ENCODE data around the gene TSPAN11.

TSPAN11 gene

GRCh38 chr12:30976206-30976605 is 49.7 kb downstream of the TSPAN11 start:
- DNase-seq, result no peak
- TF ChIP-seq CTCF (IDR thresholded peaks at IDR 0.05; ENCODE audit: low read depth, low read length), result no peak
- no peaks in the 10 kb centered on the region; the same call in none of the 2 replicates for H3K27me3 ChIP-seq

GRCh38 chr12:30977124-30977523 is 50.6 kb downstream of the TSPAN11 start:
- no peak for TF ChIP-seq CTCF (IDR thresholded peaks at IDR 0.05; ENCODE audit: low read depth, low read length)
- no peaks in the 10 kb centered on the region; the same call in none of the 2 replicates for H3K27me3 ChIP-seq
- no peaks in the 10 kb centered on the region for H3K4me1 ChIP-seq

More at GRCh38 chr12:30976206-30976605, 49.7 kb downstream of the TSPAN11 start:
- H3K36me3 ChIP-seq, result no peaks in the 10 kb centered on the region
- no peak overlapping the region for H3K4me3 ChIP-seq (ENCODE audit: low read depth, low read length)
- no peaks in the 10 kb centered on the region for H3K9me3 ChIP-seq
- H3K4me1 ChIP-seq, result no peaks in the 10 kb centered on the region

GRCh38 chr12:30977537-30978349 is 51.2 kb downstream of the TSPAN11 start:
- DNase-seq, result no peak
- Histone ChIP-seq H3K27me3 (no peaks in the 10 kb centered on the region; the same call in none of the 2 replicates), H3K9me3 (no peaks in the 10 kb centered on the region), H3K36me3 (no peaks in the 10 kb centered on the region), H3K4me3 (ENCODE audit: low read depth, low read length) (no peak overlapping the region), H3K4me1 (no peaks in the 10 kb centered on the region)
- TF ChIP-seq CTCF (IDR thresholded peaks at IDR 0.05; ENCODE audit: low read depth, low read length), result no peak

More at GRCh38 chr12:30977124-30977523, 50.6 kb downstream of the TSPAN11 start:
- Histone ChIP-seq H3K9me3 (no peaks in the 10 kb centered on the region), H3K36me3 (no peaks in the 10 kb centered on the region), H3K4me3 (ENCODE audit: low read depth, low read length) (no peak overlapping the region)
- no peak for DNase-seq

GRCh38 chr12:30978639-30979038 is 52.1 kb downstream of the TSPAN11 start:
- no peak for DNase-seq
- no peak for TF ChIP-seq CTCF (IDR thresholded peaks at IDR 0.05; ENCODE audit: low read depth, low read length)
- Histone ChIP-seq H3K36me3 (no peaks in the 10 kb centered on the region), H3K4me1 (no peaks in the 10 kb centered on the region), H3K9me3 (no peaks in the 10 kb centered on the region), H3K4me3 (ENCODE audit: low read depth, low read length) (no peak overlapping the region), H3K27me3 (no peaks in the 10 kb centered on the region; the same call in none of the 2 replicates)

GRCh38 chr12:30979371-30980259 is 53.1 kb downstream of the TSPAN11 start:
- no peak for DNase-seq
- no peak for TF ChIP-seq CTCF (IDR thresholded peaks at IDR 0.05; ENCODE audit: low read depth, low read length)

More at GRCh38 chr12:30979371-30980259, 53.1 kb downstream of the TSPAN11 start:
- no peaks in the 10 kb centered on the region for H3K9me3 ChIP-seq
- H3K27me3 ChIP-seq, result no peaks in the 10 kb centered on the region; the same call in 1 of the 2 replicates
- no peaks in the 10 kb centered on the region for H3K4me1 ChIP-seq
- no peak overlapping the region for H3K4me3 ChIP-seq (ENCODE audit: low read depth, low read length)
- H3K36me3 ChIP-seq, result no peaks in the 10 kb centered on the region

Measured in BE2C (cell line).